Measurements from ENCODE around the gene SNX10. TPM values are rescaled to one million over a fixed set of nuclear protein-coding genes. Genes with fewer than 3 reads are reported as not detected.
"Not testable (repeated sequence)": the region's sequence is repeated elsewhere in the genome, so short reads cannot be mapped to it uniquely, and the experiment has no call there.

SNX10 gene
- 10 to 100 TPM; 17.2 to 26.8 (median 21.3) TPM for total RNA-seq
- total RNA-seq (2013): 40.4 TPM

GRCh38 chr7:26291699-26292538, at the start of gene SNX10:
SNX10 (plus strand) TSS chr7:26291862; CDS start chr7:26346443, 54,581 bp downstream.
- TF ChIP-seq CTCF (IDR thresholded peaks at IDR 0.05): no peak
- Mint-ChIP-seq H3K4me1 (peaks cover 36 to 46% of the 10 kb centered on the region in 2 donors), H3K4me3 (peak within 1 kb of the TSS; percentile 97), H3K36me3 (no peaks in the 10 kb centered on the region), H3K9me3 (no peaks in the 10 kb centered on the region), H3K27me3 (ENCODE audit: low read depth in 2 of 2) (no peaks in the 10 kb centered on the region), H3K27ac (peak within 1 kb of the TSS; percentile 97)
- Histone ChIP-seq H3K27me3 (ENCODE audit: control insufficient read depth, insufficient read depth, low read length) (no peaks in the 10 kb centered on the region), H3K4me3 (ENCODE audit: low read length) (peak within 1 kb of the TSS; percentile 98), H3K9me3 (ENCODE audit: control insufficient read depth, insufficient read depth, low read length) (no peaks in the 10 kb centered on the region), H3K36me3 (ENCODE audit: control insufficient read depth, insufficient read depth, low read length) (peaks cover 3% of the 10 kb centered on the region), H3K27ac (ENCODE audit: low read length) (peak within 1 kb of the TSS; percentile 94), H3K4me1 (ENCODE audit: control insufficient read depth, insufficient read depth, low read length) (peaks cover 42% of the 10 kb centered on the region)
- ATAC-seq (peak; percentile 66 to 83 (median 73)), DNase-seq (peak; percentile 70 to 89)
- intact Hi-C loops (cut with micrococcal nuclease): loop anchor here (5.0 to 10.0 kb wide), 3 partner anchors 75 to 1467 kb away; no protein-coding TSS in a partner anchor
- under 1% methylated on average over 74 of the region's 74 CpGs for WGBS (ENCODE audit: insufficient coverage)

- DNase-seq (no peak), ATAC-seq (no peak)
- no peak overlapping the region for H3K4me3 Mint-ChIP-seq
- Histone ChIP-seq H3K36me3 (ENCODE audit: control insufficient read depth, insufficient read depth, low read length) (no peaks in the 10 kb centered on the region), H3K4me3 (ENCODE audit: low read length) (no peak overlapping the region), H3K9me3 (ENCODE audit: control insufficient read depth, insufficient read depth, low read length) (no peaks in the 10 kb centered on the region), H3K27ac (ENCODE audit: low read length) (no peak overlapping the region), H3K27me3 (ENCODE audit: control insufficient read depth, insufficient read depth, low read length) (no peaks in the 10 kb centered on the region), H3K4me1 (ENCODE audit: control insufficient read depth, insufficient read depth, low read length) (no peaks in the 10 kb centered on the region)
- 91% methylated on average over 13 of the region's 13 CpGs for WGBS (ENCODE audit: insufficient coverage)
- TF ChIP-seq CTCF (IDR thresholded peaks at IDR 0.05): no peak
- no peaks in the 10 kb centered on the region for H3K27me3 Mint-ChIP-seq (ENCODE audit: low read depth in 2 of 2)
- H3K36me3 Mint-ChIP-seq: no peaks in the 10 kb centered on the region
- no peaks in the 10 kb centered on the region for H3K9me3 Mint-ChIP-seq
- intact Hi-C loops (cut with micrococcal nuclease): no loop called here
- no peaks in the 10 kb centered on the region for H3K4me1 Mint-ChIP-seq
- H3K27ac Mint-ChIP-seq: no peak overlapping the region
Measured at GRCh38 chr7:26245150-26245549, 46.5 kb upstream of the SNX10 start.

- 81% methylated on average over 12 of the region's 12 CpGs for WGBS (ENCODE audit: insufficient coverage)
- no peak for TF ChIP-seq CTCF (IDR thresholded peaks at IDR 0.05)
- Mint-ChIP-seq H3K36me3 (no peaks in the 10 kb centered on the region), H3K4me1 (no peaks in the 10 kb centered on the region), H3K27me3 (ENCODE audit: low read depth in 2 of 2) (peaks cover 0 to 1% of the 10 kb centered on the region in 2 donors), H3K27ac (no peak overlapping the region), H3K9me3 (no peaks in the 10 kb centered on the region), H3K4me3 (no peak overlapping the region)
- peak in 1 of 3 donors; percentile 35 for ATAC-seq
- no peaks in the 10 kb centered on the region for H3K27me3 ChIP-seq (ENCODE audit: control insufficient read depth, insufficient read depth, low read length)
- intact Hi-C loops (cut with micrococcal nuclease): no loop called here
- no peaks in the 10 kb centered on the region for H3K4me1 ChIP-seq (ENCODE audit: control insufficient read depth, insufficient read depth, low read length)
- no peak overlapping the region for H3K27ac ChIP-seq (ENCODE audit: low read length)
- H3K4me3 ChIP-seq (ENCODE audit: low read length): no peak overlapping the region
- H3K36me3 ChIP-seq (ENCODE audit: control insufficient read depth, insufficient read depth, low read length): no peaks in the 10 kb centered on the region
- H3K9me3 ChIP-seq (ENCODE audit: control insufficient read depth, insufficient read depth, low read length): no peaks in the 10 kb centered on the region
- DNase-seq: no peak
Measured at GRCh38 chr7:26250239-26250638, 41.4 kb upstream of the SNX10 start.

GRCh38 chr7:26261866-26262265, 29.8 kb upstream of the SNX10 start:
- 96% methylated on average over 17 of the region's 29 CpGs for WGBS (ENCODE audit: insufficient coverage)
- H3K4me3 ChIP-seq (ENCODE audit: low read length); intact Hi-C loops (cut with micrococcal nuclease): not testable (repeated sequence)

More at GRCh38 chr7:26261866-26262265, 29.8 kb upstream of the SNX10 start:
- not testable (repeated sequence) for H3K27ac ChIP-seq (ENCODE audit: low read length); H3K27ac Mint-ChIP-seq; H3K4me3 Mint-ChIP-seq; H3K4me1 Mint-ChIP-seq; H3K9me3 Mint-ChIP-seq; H3K4me1 ChIP-seq (ENCODE audit: control insufficient read depth, insufficient read depth, low read length); H3K9me3 ChIP-seq (ENCODE audit: control insufficient read depth, insufficient read depth, low read length); H3K27me3 ChIP-seq (ENCODE audit: control insufficient read depth, insufficient read depth, low read length); DNase-seq; H3K36me3 ChIP-seq (ENCODE audit: control insufficient read depth, insufficient read depth, low read length); H3K36me3 Mint-ChIP-seq; ATAC-seq
- H3K27me3 Mint-ChIP-seq (ENCODE audit: low read depth in 2 of 2): peaks cover 6 to 14% of the 10 kb centered on the region in 2 donors
